ENCODE data around the gene DNTT.
A peak's percentile ranks its signal among the peaks of the same experiment; 100 is the strongest.

DNTT gene

GRCh38 chr10:96272316-96273280 is 31.6 kb upstream of the DNTT start:
- no peak for TF ChIP-seq CTCF (conservative IDR thresholded peaks at IDR 0.05; ENCODE audit: low read depth)
- no peak for DNase-seq (ENCODE audit: low spot score)
- ChIA-PET POLR2A (ENCODE audit: low non-redundant PET) (no interaction called here), CTCF (interaction anchor here (0.5 to 0.8 kb wide), 3 partner anchors 15 to 547 kb away, joined by 3 read pairs; no protein-coding TSS in a partner anchor)
- H3K27ac ChIP-seq, result no peak overlapping the region

GRCh38 chr10:96275685-96276418 is 28.4 kb upstream of the DNTT start:
- no peak for DNase-seq (ENCODE audit: low spot score)
- CTCF ChIA-PET, result interaction anchor here (1.0 kb wide), 1 partner anchor 46 kb away, joined by 4 read pairs; no protein-coding TSS in a partner anchor
- POLR2A ChIA-PET (ENCODE audit: low non-redundant PET), result no interaction called here
- no peak for TF ChIP-seq CTCF (conservative IDR thresholded peaks at IDR 0.05; ENCODE audit: low read depth)
- peak overlapping the region; percentile 23; the same call in 1 of the 2 replicates for H3K27ac ChIP-seq

GRCh38 chr10:96276426-96276825 is 27.8 kb upstream of the DNTT start:
- no peak for DNase-seq (ENCODE audit: low spot score)
- no peak for TF ChIP-seq CTCF (conservative IDR thresholded peaks at IDR 0.05; ENCODE audit: low read depth)
- peak overlapping the region; percentile 23; the same call in 1 of the 2 replicates for H3K27ac ChIP-seq
- ChIA-PET POLR2A (ENCODE audit: low non-redundant PET) (no interaction called here), CTCF (interaction anchor here (0.7 to 1.0 kb wide), 2 partner anchors 38 to 47 kb away, joined by 3 to 4 read pairs; no protein-coding TSS in a partner anchor)

GRCh38 chr10:96276831-96277230 is 27.4 kb upstream of the DNTT start:
- no peak overlapping the region for H3K27ac ChIP-seq
- POLR2A ChIA-PET (ENCODE audit: low non-redundant PET), result no interaction called here

GRCh38 chr10:96279191-96279641 is 25.0 kb upstream of the DNTT start:
- CTCF ChIA-PET, result interaction anchor here (0.6 to 0.7 kb wide), 2 partner anchors 55 to 284 kb away, joined by 3 to 5 read pairs; no protein-coding TSS in a partner anchor
- no peak overlapping the region for H3K27ac ChIP-seq

More at GRCh38 chr10:96276831-96277230, 27.4 kb upstream of the DNTT start:
- DNase-seq (ENCODE audit: low spot score), result peak; percentile 69
- CTCF ChIA-PET, result interaction anchor here (0.7 to 1.0 kb wide), 2 partner anchors 39 to 47 kb away, joined by 3 to 4 read pairs; no protein-coding TSS in a partner anchor
- TF ChIP-seq CTCF (conservative IDR thresholded peaks at IDR 0.05; ENCODE audit: low read depth), result no peak

More at GRCh38 chr10:96279191-96279641, 25.0 kb upstream of the DNTT start:
- TF ChIP-seq CTCF (conservative IDR thresholded peaks at IDR 0.05; ENCODE audit: low read depth), result no peak
- DNase-seq (ENCODE audit: low spot score), result no peak
- POLR2A ChIA-PET (ENCODE audit: low non-redundant PET), result interaction anchor here (0.6 kb wide), 1 partner anchor 1850 kb away, joined by 3 read pairs; no protein-coding TSS in a partner anchor

All from RWPE1 (cell line).